ENCODE results near the gene NR4A1.

Gene NR4A1

DNA sequence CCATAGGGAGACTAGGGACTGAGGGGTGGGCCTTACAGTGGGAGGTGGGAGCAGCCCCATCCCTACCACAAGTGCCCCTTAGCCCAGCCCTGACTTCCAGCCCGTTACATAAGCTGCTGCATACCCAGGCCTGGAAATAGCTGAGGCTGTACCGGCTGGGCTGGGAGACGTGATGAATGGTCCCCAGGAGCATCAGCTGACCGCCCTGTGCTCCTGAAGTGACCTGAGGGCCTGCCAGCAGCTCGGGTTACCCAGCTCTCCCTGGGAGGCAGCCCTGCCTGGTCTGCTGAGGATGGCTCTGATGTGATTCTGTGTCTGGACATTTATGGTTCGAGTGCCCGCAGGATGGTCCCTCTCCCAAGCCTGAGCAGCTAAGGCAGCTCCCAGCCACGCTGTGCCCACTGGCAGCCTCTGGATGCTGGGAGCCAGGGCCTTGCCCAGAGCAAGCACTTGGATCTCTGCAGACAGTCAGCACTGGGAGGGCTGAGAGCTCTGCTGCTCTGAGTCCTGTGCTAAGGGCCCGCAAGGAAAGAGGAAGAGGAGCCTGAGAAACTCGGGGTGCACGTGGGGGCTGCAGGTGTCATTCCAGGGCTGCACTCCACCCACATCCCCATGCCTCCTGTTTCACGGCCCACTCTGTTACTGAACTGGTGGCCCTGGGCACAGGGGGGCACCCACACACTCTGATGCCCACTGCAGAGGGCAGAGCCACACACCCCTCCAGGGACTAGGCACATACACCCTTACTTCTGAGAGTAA, 24.0 kb upstream of the NR4A1 start:
- TF ChIP-seq, protein P1, sequence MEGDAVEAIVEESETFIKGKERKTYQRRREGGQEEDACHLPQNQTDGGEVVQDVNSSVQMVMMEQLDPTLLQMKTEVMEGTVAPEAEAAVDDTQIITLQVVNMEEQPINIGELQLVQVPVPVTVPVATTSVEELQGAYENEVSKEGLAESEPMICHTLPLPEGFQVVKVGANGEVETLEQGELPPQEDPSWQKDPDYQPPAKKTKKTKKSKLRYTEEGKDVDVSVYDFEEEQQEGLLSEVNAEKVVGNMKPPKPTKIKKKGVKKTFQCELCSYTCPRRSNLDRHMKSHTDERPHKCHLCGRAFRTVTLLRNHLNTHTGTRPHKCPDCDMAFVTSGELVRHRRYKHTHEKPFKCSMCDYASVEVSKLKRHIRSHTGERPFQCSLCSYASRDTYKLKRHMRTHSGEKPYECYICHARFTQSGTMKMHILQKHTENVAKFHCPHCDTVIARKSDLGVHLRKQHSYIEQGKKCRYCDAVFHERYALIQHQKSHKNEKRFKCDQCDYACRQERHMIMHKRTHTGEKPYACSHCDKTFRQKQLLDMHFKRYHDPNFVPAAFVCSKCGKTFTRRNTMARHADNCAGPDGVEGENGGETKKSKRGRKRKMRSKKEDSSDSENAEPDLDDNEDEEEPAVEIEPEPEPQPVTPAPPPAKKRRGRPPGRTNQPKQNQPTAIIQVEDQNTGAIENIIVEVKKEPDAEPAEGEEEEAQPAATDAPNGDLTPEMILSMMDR (IDR thresholded peaks at IDR 0.05; ENCODE audit: insufficient read depth, missing control alignments): no peak
- DNase-seq (ENCODE audit: insufficient read length, low spot score) (no peak), FAIRE-seq (no peak)

DNA sequence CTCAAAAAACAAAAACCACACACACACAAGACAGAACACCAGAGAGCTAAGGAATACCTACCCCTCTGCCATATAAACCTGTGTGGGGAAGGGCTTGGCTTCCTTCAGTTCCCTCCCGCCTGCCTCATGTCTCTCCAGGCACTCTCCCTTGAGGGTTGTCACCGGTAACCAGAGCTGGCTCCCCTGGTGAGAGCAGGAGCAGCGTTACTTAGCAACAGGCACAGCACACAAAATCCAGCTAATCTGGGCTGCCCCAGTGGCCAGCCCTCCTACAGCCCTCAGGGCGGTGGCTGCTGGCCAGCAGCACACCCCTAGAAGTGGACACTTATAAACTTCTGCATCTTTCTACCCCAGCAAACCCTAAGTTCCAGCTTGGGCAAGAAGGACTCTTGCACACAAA, 21.6 kb upstream of the NR4A1 start:
- DNase-seq (ENCODE audit: insufficient read length, low spot score) (peak; percentile 89), FAIRE-seq (no peak)
- TF ChIP-seq, protein P1 (IDR thresholded peaks at IDR 0.05; ENCODE audit: insufficient read depth, missing control alignments): no peak

DNA sequence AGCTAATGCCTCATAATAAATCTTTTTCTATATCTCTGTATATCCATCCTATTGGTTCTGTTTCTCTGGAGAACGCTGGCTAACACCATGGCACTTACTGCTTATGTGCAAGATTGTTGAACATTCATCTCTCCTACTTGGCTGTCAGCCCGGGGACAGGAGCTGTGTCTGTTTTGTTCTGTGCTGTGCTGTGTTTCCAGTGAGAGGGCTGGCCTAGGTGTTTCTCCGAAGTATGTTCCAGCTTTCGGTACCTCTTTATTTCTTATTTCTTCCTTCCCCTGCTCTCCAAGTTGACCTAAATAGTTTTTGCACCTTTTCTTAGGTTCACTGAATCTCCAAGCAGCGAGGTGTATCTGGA, 18.8 kb upstream of the NR4A1 start:
- no peak for DNase-seq (ENCODE audit: insufficient read length, low spot score)
- TF ChIP-seq, protein P1 (IDR thresholded peaks at IDR 0.05; ENCODE audit: insufficient read depth, missing control alignments): no peak
- no peak for FAIRE-seq

DNA sequence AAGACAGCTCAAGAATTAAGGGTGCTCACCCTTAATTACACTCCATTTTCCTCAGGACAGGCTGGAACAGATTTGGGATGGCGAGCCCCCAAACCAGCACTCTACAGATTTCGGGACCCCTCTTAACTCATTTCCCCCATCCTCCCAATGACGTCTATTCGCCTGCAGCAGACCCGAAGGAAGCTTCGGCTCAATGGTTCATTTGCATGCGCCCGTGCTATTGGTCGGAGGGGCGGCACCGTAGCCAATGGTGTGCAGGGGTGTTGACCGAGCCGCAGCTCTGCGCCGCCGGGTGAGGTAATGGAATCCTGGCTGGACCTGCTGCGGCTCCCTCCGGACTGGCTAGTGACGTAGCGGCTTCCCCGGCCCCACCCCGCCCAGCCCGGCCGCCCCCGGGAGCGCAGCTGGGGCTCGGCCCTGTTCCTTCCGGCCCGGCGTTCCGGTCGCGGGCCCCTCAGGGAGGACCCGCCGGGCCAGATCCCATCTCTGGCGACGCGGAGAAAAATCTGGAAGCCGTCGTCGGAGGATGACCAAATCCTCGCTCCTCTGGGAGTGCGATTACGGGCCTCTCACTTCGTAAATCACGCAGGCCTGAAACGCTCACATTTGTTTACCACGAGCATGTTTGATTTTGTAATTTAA, 18.3 kb upstream of the NR4A1 start:
- peak; percentile 96 for DNase-seq (ENCODE audit: insufficient read length, low spot score)
- FAIRE-seq: no peak
- TF ChIP-seq, protein P1 (IDR thresholded peaks at IDR 0.05; ENCODE audit: insufficient read depth, missing control alignments): no peak

DNA sequence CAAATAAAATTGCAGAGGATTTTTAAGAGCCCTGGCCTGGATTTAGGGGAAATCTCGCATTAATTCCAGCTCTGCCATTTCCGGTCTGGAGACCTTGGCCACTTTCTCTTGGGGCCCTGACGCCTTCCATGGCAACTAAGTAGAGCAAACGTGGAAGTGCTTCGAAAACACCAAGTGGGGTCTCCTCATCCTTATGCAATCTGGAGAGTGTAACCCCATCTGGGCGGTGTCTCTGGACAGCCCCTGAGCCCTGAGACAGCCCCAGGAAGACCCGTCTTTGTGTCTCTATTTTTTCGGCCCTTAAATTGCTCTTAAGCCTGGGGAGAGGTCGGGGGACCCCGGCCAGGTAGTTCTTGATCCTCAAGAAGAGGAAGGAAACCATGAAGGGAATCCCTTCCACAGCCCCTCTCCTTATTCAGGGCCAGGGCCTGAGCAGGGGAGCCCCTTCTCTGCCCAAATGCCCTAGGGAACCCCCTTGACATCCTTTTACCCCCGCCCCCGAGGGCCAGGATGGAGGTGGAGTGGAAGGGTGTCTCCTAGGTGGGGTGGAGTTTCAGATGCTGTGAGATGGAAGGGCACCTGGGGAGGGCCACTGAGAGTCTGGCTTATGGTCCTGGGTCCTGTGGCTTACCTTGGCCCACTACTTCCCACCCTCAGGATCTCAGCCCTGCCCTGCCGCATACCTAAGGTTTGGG, 17.6 kb upstream of the NR4A1 start:
- TF ChIP-seq, protein P1 (IDR thresholded peaks at IDR 0.05; ENCODE audit: insufficient read depth, missing control alignments): no peak
- FAIRE-seq (no peak), DNase-seq (ENCODE audit: insufficient read length, low spot score) (no peak)

DNA sequence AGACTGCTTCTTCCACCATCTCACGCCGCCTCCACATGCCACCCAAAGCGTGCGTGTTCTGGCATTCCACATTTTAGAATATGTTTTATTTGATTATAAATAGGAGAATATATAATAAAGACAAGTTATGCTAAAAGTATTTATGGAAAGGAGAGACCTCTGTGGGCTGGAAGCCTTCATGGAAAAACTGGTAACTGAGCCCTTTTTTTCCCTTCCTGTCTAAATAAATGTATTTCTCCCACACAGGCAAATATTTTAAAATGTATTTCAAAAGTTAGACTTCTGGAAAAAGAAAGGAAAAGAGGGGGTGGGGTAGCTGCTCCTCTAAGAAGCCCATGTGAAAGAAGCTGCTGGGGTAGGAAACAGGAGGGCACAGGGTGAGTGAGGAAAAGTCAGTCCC, 16.1 kb upstream of the NR4A1 start:
- FAIRE-seq (no peak), DNase-seq (ENCODE audit: insufficient read length, low spot score) (no peak)
- TF ChIP-seq, protein P1 (IDR thresholded peaks at IDR 0.05; ENCODE audit: insufficient read depth, missing control alignments): no peak

All from D721Med (cell line).